A673 (cell line): ENCODE measurements around the gene KCNIP1. TPM values are rescaled to one million over a fixed set of nuclear protein-coding genes. Genes with fewer than 3 reads are reported as not detected.

Experiments used
- BruUV-seq: library from RNA; stranded (reverse); fragments of 400-500 nt; replicated peaks from 2 replicates; lab custom pipeline; 2021; lab: Mats Ljungman, UMichigan
- CTCF ChIA-PET: fragments of 300-600 bp; sonication (Branson Sonifier 250); formaldehyde crosslinking; loops from one replicate; lab custom pipeline; 2022; ENCODE audit warnings: antibody characterized with exemption; lab: Charles Lee
- POLR2A ChIA-PET: fragments of 300-600 bp; sonication (Branson Sonifier 250); formaldehyde crosslinking; loops from one replicate; lab custom pipeline; 2022; ENCODE audit warnings: antibody characterized with exemption; ENCODE audit not compliant: low non-redundant PET; lab: Charles Lee
- DNase-seq: peaks from one replicate; pipeline ENCODE4 v3.0.0-alpha.2; 2015; ENCODE audit warnings: low spot score
- H3K27ac ChIP-seq: fragments of 200-600 bp; sonication (generic); 2 replicates; pipeline ENCODE4 v1.5.1; 2016; ENCODE audit warnings: mixed run types, low read depth, mild to moderate bottlenecking, mixed read lengths, antibody characterized with exemption, low read length; ENCODE audit not compliant: poor library complexity, severe bottlenecking
- H3K27me3 ChIP-seq: fragments of 200-600 bp; sonication (generic); replicated peaks from 2 replicates; pipeline ENCODE4 v1.6.1; 2017; ENCODE audit warnings: mixed run types, low read depth, mild to moderate bottlenecking, mixed read lengths, antibody characterized with exemption, low read length; ENCODE audit not compliant: insufficient read depth, poor library complexity
- H3K36me3 ChIP-seq: fragments of 200-600 bp; sonication (generic); 2 replicates; pipeline ENCODE4 v1.6.1; 2016; ENCODE audit warnings: mixed run types, mild to moderate bottlenecking, mixed read lengths, antibody characterized with exemption, low read length; ENCODE audit not compliant: insufficient read depth, poor library complexity, severe bottlenecking
- H3K4me1 ChIP-seq: fragments of 200-600 bp; sonication (generic); 2 replicates; pipeline ENCODE4 v1.6.1; 2017; ENCODE audit warnings: mixed run types, mild to moderate bottlenecking, mixed read lengths, antibody characterized with exemption, low read length; ENCODE audit not compliant: insufficient read depth, poor library complexity, severe bottlenecking
- H3K4me3 ChIP-seq: fragments of 200-600 bp; sonication (generic); 2 replicates; pipeline ENCODE4 v1.5.1; 2016; ENCODE audit warnings: low read depth, mixed run types, mild to moderate bottlenecking, mixed read lengths, low read length; ENCODE audit not compliant: poor library complexity, severe bottlenecking
- H3K9me3 ChIP-seq: fragments of 200-600 bp; sonication (generic); 2 replicates; pipeline ENCODE4 v1.6.1; 2016; ENCODE audit warnings: mixed run types, low read depth, mild to moderate bottlenecking, mixed read lengths, antibody characterized with exemption, low read length; ENCODE audit not compliant: poor library complexity, severe bottlenecking
- CTCF ChIP-seq: fragments of 300-800, 200-600 bp; sonication (generic); conservative IDR thresholded peaks from 2 replicates; pipeline ENCODE4 v1.5.1; 2017; ENCODE audit warnings: low read depth, mild to moderate bottlenecking, antibody characterized with exemption, low read length, moderate library complexity, mixed read lengths
- EZH2 ChIP-seq: fragments of 200-600 bp; sonication (generic); IDR thresholded peaks from 2 replicates; pipeline ENCODE4 v1.6.1; 2017; ENCODE audit warnings: borderline replicate concordance, low read depth, mild to moderate bottlenecking, mixed read lengths, antibody characterized with exemption, low read length; ENCODE audit not compliant: poor library complexity, severe bottlenecking
- intact Hi-C: fragments of 100-400 bp; cut with micrococcal nuclease; formaldehyde crosslinking; loops from one replicate; pipeline ENCODE4 v1.10.0; 2022; ENCODE audit not compliant: unreplicated experiment
- total RNA-seq: library from RNA; stranded (reverse); gene quantifications from 2 replicates; pipeline ENCODE4 v1.2.3, GENCODE V29; 2021

Gene KCNIP1
- total RNA-seq, 1 experiment from 2014 or later: 3.7 TPM

- ChIA-PET CTCF (no interaction called here), POLR2A (no interaction called here)
- H3K4me3 ChIP-seq: no peak overlapping the region
- intact Hi-C loops: loop anchor here (5.0 kb wide), 3 partner anchors 362 to 527 kb away; no protein-coding TSS in a partner anchor
- BruUV-seq: no TSS peak
- H3K27me3 ChIP-seq: no peaks in the 10 kb centered on the region
- no peaks in the 10 kb centered on the region for H3K9me3 ChIP-seq
- no peak overlapping the region for H3K27ac ChIP-seq
- no peak for TF ChIP-seq EZH2
- TF ChIP-seq CTCF: no peak
- no peak for DNase-seq
- H3K4me1 ChIP-seq: peaks cover 11% of the 10 kb centered on the region
- H3K36me3 ChIP-seq: no peaks in the 10 kb centered on the region
Measured at GRCh38 chr5:170629566-170630175, 125.9 kb downstream of the KCNIP1 start.

- CTCF ChIA-PET: no interaction called here
- DNase-seq: no peak
- no TSS peak for BruUV-seq
- intact Hi-C loops: loop anchor here (5.0 kb wide), 3 partner anchors 363 to 528 kb away; no protein-coding TSS in a partner anchor
- no peak for TF ChIP-seq CTCF
- no peak for TF ChIP-seq EZH2
- Histone ChIP-seq H3K4me1 (peaks cover 11% of the 10 kb centered on the region), H3K27me3 (no peaks in the 10 kb centered on the region), H3K36me3 (no peaks in the 10 kb centered on the region), H3K4me3 (no peak overlapping the region), H3K9me3 (no peaks in the 10 kb centered on the region), H3K27ac (no peak overlapping the region)
- POLR2A ChIA-PET: no interaction called here
Measured at GRCh38 chr5:170630226-170630625, 126.4 kb downstream of the KCNIP1 start.

DNA sequence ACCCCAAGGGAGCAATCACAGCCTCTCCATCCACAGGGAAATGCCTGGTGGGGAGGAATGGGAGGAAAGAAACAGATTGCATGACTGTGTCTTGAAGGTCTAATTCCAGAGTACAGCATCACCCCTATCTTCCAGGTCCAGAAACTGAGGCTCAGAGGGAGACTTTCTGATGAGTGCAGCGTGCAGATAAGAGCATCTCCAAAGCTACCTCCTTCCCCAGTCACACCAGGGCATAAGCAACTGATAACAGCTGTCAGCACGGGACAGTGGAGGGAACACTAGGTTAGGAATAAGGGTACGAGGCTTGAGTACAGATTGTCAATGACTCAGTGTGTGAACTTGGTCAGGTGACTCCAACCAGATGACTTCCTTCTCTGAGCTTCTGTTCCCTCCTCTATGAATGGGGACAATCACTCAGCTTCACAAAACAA, 126.9 kb downstream of the KCNIP1 start:
- CTCF ChIA-PET: no interaction called here
- no TSS peak for BruUV-seq
- Histone ChIP-seq H3K9me3 (no peaks in the 10 kb centered on the region), H3K4me3 (no peak overlapping the region), H3K4me1 (peaks cover 11% of the 10 kb centered on the region), H3K27me3 (no peaks in the 10 kb centered on the region), H3K36me3 (no peaks in the 10 kb centered on the region), H3K27ac (no peak overlapping the region)
- POLR2A ChIA-PET: no interaction called here
- TF ChIP-seq EZH2 (no peak), CTCF (no peak)
- DNase-seq: no peak
- intact Hi-C loops: loop anchor here (1.0 to 5.0 kb wide), 4 partner anchors 26 to 528 kb away; no protein-coding TSS in a partner anchor
